Measurements from ENCODE around the gene PPM1N. TPM values are rescaled to one million over a fixed set of nuclear protein-coding genes. Genes with fewer than 3 reads are reported as not detected.

The PPM1N gene
- total RNA-seq, 2 experiments from 2014 or later: 1.4 to 1.9 TPM

- no peaks in the 10 kb centered on the region for H3K36me3 Mint-ChIP-seq
- no peak for DNase-seq
- H3K4me3 Mint-ChIP-seq: no peak overlapping the region
- H3K27me3 Mint-ChIP-seq: peaks cover 45% of the 10 kb centered on the region
- H3K4me1 Mint-ChIP-seq: peaks cover 18% of the 10 kb centered on the region
- H3K27ac Mint-ChIP-seq: no peak overlapping the region
- no peaks in the 10 kb centered on the region for H3K9me3 Mint-ChIP-seq
These were observed 3.9 kb upstream of the PPM1N start for GRCh38 chr19:45494261-45494916.

- no peak overlapping the region for H3K27ac Mint-ChIP-seq
- DNase-seq: no peak
- H3K36me3 Mint-ChIP-seq: no peaks in the 10 kb centered on the region
- peaks cover 22% of the 10 kb centered on the region for H3K4me1 Mint-ChIP-seq
- no peaks in the 10 kb centered on the region for H3K9me3 Mint-ChIP-seq
- H3K4me3 Mint-ChIP-seq: no peak overlapping the region
- peaks cover 45% of the 10 kb centered on the region for H3K27me3 Mint-ChIP-seq
These were observed 3.1 kb upstream of the PPM1N start for GRCh38 chr19:45495178-45495577.

DNA sequence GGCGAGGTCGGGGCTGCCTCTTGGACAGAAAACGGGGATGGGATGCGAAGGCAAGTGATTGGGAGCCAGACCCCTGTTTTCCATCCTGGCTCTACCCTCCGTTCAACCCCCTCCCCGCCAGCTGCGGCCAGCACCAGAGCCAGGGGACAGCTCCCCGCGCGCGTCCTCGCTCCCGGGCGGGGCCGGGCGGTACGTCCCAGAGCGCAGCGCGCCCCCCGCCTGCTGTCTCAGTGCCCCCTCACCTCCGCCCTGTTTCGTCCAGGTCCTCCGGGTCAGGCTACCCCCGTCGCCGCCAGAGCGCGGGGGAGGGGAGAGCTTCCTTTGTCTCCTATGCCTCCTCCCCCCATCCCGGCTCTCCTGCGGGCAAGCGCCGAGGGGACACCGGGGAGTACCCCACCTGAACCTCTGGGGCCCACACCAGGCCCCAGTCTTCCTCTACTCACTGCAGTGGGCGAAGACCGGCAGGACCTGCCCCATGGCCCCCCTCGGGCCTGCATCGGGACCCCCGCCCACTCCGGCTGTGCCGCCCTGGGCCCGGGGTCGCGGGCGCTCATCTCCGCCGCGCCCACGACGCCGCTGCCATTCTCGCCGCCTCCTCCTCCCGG is 1.8 kb upstream of the PPM1N start:
- no peaks in the 10 kb centered on the region for H3K9me3 Mint-ChIP-seq
- no peaks in the 10 kb centered on the region for H3K36me3 Mint-ChIP-seq
- peak overlapping the region; percentile 44 for H3K4me3 Mint-ChIP-seq
- no peak overlapping the region for H3K27ac Mint-ChIP-seq
- peak; percentile 61 for DNase-seq
- H3K27me3 Mint-ChIP-seq: peaks cover 45% of the 10 kb centered on the region
- peaks cover 22% of the 10 kb centered on the region for H3K4me1 Mint-ChIP-seq

DNA sequence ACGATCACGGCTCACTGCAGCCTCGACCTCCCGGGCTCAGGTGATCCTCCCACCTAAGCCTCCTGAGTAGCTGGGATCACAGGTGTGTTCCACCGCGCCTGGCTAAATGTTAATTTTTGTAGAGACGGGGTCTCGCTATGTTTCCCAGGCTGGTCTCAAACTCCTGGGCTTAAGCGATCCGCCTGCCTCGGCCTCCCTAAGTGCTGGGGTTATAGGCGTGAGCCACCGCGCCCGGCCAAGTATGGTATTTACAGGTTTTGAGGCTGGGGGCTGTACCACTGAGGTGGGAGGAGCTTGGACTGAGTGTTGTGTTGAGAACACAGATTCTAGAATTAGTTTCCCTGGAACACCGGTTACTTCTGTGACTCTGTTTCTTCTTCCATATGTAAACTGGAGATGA is 452 bp upstream of the PPM1N start:
- peaks cover 34% of the 10 kb centered on the region for H3K27me3 Mint-ChIP-seq
- H3K36me3 Mint-ChIP-seq: no peaks in the 10 kb centered on the region
- no peak overlapping the region for H3K27ac Mint-ChIP-seq
- DNase-seq: no peak
- H3K4me1 Mint-ChIP-seq: peaks cover 20% of the 10 kb centered on the region
- no peaks in the 10 kb centered on the region for H3K9me3 Mint-ChIP-seq
- H3K4me3 Mint-ChIP-seq: peak overlapping the region; percentile 57

DNA sequence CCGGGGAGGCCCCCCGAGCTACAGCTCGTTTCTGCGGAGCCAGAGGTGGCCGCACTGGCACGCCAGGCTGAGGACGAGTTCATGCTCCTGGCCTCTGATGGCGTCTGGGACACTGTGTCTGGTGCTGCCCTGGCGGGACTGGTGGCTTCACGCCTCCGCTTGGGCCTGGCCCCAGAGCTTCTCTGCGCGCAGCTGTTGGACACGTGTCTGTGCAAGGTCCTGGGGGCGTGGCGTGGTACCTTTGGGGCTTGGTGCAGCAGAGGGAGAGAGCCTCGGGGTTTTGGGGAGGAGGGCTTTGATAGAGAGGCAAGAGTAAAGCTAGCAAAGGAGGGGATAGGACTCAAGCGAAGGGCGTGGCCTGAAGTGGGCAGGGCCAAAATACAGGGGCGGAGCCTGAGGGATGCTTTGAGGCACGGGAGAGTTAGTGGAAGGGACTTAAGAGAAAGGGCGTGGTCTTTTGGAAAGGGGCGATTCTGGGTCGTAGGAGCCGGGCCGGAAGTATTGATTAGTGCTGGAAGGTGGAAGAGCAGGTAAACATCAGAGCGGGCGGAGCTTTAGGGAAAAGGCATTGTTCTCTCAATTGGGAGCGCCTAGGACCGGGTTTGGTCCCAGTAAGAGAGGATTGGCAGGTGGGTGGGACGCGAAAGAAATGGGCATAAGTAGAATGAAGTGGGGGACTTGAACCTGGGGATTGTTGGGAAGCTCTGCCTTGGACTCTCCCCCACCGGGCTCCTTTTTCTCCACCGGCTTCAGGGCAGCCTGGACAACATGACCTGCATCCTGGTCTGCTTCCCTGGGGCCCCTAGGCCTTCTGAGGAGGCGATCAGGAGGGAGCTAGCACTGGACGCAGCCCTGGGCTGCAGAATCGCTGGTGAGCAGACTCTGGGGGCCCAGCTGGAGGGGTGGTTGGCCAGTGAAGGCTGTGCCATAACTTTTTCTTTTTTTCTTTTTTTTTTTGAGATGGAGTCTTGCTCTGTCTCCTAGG is 1.2 kb downstream of the PPM1N start:
- Mint-ChIP-seq H3K4me3 (peak overlapping the region; percentile 32), H3K36me3 (no peaks in the 10 kb centered on the region), H3K27ac (no peak overlapping the region), H3K4me1 (peaks cover 17% of the 10 kb centered on the region), H3K27me3 (peaks cover 20% of the 10 kb centered on the region), H3K9me3 (no peaks in the 10 kb centered on the region)
- peak; percentile 71 for DNase-seq

GRCh38 chr19:45500918-45501729 is 2.9 kb downstream of the PPM1N start:
- peaks cover 27% of the 10 kb centered on the region for H3K4me1 Mint-ChIP-seq
- no peak overlapping the region for H3K27ac Mint-ChIP-seq
- no peaks in the 10 kb centered on the region for H3K36me3 Mint-ChIP-seq
- no peak for DNase-seq
- H3K27me3 Mint-ChIP-seq: peaks cover 10% of the 10 kb centered on the region
- no peak overlapping the region for H3K4me3 Mint-ChIP-seq
- H3K9me3 Mint-ChIP-seq: no peaks in the 10 kb centered on the region

DNA sequence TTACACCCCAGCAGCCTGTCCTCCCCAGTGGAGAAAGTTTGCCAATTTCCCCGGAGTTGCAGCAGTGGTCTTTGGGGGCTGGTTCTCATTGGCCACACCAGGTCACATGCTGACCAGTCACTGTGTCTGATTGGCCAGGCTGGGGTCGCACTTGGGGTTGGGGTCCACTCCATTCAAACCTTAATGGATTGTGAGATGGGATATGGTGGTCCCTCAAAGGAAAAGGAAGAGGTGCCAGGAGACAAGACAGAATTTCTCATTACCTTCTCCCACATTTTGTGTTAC is 3.4 kb downstream of the PPM1N start:
- Mint-ChIP-seq H3K9me3 (no peaks in the 10 kb centered on the region), H3K4me3 (no peak overlapping the region), H3K27me3 (peaks cover 9% of the 10 kb centered on the region), H3K4me1 (peaks cover 30% of the 10 kb centered on the region), H3K36me3 (no peaks in the 10 kb centered on the region), H3K27ac (no peak overlapping the region)
- no peak for DNase-seq

DNA sequence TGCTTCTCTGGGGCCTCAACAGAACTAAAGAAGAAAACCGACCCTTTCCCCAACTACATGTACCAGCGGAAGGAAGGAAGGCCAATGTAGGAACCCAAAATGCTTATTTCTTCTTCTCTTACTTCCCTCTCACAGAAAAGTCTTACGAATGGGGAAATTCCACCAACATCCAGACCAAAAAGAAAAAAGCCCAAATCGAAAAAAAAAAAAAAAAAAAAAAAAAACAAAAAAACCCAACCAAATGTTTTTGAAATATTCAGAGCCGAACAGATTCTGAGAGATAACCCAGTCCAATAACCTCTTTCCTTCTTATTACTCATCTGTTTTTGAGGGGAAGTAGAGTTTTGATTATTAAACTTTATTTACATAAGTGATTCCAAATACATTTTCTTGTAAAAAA is 3.9 kb downstream of the PPM1N start:
- peaks cover 7% of the 10 kb centered on the region for H3K27me3 Mint-ChIP-seq
- H3K4me1 Mint-ChIP-seq: peaks cover 28% of the 10 kb centered on the region
- no peak overlapping the region for H3K4me3 Mint-ChIP-seq
- H3K9me3 Mint-ChIP-seq: no peaks in the 10 kb centered on the region
- DNase-seq: no peak
- H3K36me3 Mint-ChIP-seq: no peaks in the 10 kb centered on the region
- no peak overlapping the region for H3K27ac Mint-ChIP-seq

DNA sequence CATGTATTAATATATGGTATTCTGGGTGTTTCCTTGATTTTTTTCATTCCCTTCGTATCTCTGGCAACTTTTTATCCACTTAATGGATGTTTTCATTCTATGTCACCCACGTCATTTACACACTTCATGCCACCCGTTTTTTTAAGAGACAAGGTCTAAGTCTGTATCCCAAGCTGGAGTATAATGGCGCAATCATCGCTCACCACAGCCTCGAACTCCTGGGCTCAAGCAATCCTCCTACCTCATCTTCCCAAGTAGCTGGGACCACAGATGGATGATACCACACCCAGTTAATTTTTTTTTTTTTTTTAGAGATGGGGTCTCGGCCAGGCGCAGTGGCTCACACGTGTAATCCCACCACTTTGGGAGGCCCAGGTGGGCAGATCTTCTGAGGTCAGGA is 5.7 kb downstream of the PPM1N start:
- no peak for DNase-seq
- H3K4me1 Mint-ChIP-seq: peaks cover 20% of the 10 kb centered on the region
- no peaks in the 10 kb centered on the region for H3K9me3 Mint-ChIP-seq
- H3K27me3 Mint-ChIP-seq: no peaks in the 10 kb centered on the region
- peak overlapping the region; percentile 18 for H3K27ac Mint-ChIP-seq
- H3K4me3 Mint-ChIP-seq: no peak overlapping the region
- peaks cover 1% of the 10 kb centered on the region for H3K36me3 Mint-ChIP-seq

- H3K27me3 Mint-ChIP-seq: no peaks in the 10 kb centered on the region
- no peaks in the 10 kb centered on the region for H3K9me3 Mint-ChIP-seq
- peak overlapping the region; percentile 82 for H3K27ac Mint-ChIP-seq
- peak overlapping the region; percentile 76 for H3K4me3 Mint-ChIP-seq
- no peak for DNase-seq
- H3K36me3 Mint-ChIP-seq: peaks cover 3% of the 10 kb centered on the region
- H3K4me1 Mint-ChIP-seq: peaks cover 25% of the 10 kb centered on the region
These were observed 7.1 kb downstream of the PPM1N start for GRCh38 chr19:45505151-45505995.

- DNase-seq: no peak
- Mint-ChIP-seq H3K4me1 (peaks cover 29% of the 10 kb centered on the region), H3K9me3 (no peaks in the 10 kb centered on the region), H3K27ac (peak overlapping the region; percentile 82), H3K36me3 (peaks cover 3% of the 10 kb centered on the region), H3K27me3 (no peaks in the 10 kb centered on the region), H3K4me3 (peak overlapping the region; percentile 76)
These were observed 7.7 kb downstream of the PPM1N start for GRCh38 chr19:45505996-45506245.

DNA sequence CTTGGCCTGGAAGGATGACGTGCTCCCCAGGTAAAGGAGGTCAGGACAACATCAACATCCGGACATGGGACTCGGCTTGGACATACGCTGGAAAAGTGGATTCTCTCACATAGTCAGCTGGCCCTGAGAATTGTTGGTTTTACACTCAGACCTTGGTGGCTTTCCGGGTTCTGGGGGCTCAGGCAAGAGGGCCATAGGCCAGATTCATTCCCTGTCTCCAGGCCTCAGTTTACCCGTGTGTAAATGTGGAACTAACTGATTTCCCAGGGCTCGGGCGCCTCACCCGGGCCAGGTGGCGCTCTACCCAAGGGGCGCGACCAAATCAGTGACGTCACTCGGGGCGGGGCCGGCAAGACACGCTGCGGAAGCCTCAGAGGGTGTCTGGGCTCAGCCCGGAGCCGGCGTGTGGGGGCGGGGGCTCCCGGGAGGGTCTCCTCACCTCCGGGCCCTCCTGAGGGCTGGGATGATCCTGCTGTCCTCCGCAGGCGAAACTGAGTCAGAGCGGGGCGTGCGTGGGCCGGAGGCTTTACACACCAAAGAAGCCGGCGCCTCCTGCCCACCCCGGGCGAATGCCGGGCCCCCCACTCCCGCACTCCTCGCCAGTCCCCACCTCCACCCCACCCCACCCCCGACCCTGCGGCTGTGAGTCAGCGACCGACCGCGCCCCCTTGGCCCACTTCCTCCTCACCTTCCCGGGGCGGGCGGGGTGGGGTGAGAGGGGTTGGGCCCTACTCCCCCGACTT is 8.2 kb downstream of the PPM1N start:
- peak overlapping the region; percentile 82 for H3K4me3 Mint-ChIP-seq
- H3K9me3 Mint-ChIP-seq: no peaks in the 10 kb centered on the region
- peaks cover 3% of the 10 kb centered on the region for H3K36me3 Mint-ChIP-seq
- peaks cover 34% of the 10 kb centered on the region for H3K4me1 Mint-ChIP-seq
- peak overlapping the region; percentile 91 for H3K27ac Mint-ChIP-seq
- DNase-seq: peak; percentile 99
- H3K27me3 Mint-ChIP-seq: no peaks in the 10 kb centered on the region

DNA sequence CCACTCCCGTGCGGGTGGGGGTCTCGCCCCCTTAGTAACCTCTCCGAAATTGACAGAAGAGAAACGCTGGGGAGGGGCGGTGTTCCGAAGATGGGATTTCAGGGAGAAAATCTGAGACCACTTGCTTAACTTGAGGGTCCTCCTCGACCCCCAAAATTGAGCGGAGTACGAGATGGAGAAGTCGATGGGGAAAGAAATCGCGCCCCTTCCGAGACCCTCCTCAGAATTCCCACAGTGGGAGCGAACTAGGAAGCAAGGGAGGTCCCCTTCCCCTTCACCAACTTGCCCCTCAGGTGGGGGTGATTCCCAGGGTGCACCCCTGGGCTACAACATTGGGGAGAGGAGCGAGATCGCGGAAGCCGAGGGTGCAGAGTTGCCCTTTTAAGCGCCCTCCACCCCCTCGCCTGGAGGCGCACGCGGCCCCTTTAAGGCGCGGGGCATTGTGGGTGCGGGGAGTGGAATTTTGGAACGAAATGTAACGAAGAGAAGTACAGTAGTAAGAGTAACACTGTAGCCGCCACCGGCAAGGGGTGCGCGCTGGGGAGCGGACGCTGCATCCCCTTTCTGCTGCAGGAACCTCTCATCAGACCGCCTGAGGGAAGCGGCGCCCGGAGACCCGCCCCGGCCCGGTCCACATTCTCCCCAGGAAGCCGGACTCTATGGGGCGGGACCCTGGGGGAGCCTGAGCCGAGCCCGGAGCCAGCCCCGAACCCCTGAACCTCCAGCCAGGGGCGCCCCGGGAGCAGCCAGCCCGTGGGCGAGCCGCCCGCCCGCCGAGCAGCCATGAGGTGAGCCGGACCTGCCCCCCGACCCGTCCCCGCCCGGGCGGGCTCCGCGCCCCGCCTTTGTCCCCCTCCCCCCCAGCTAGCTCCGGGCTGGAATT is 9.0 kb downstream of the PPM1N start, which contains the start of gene VASP:
VASP (plus strand) TSS at position 491 of the 883 bp plus-strand sequence; CDS start at position 784, 293 bp downstream.
- Mint-ChIP-seq H3K4me1 (peaks cover 39% of the 10 kb centered on the region), H3K4me3 (peak within 1 kb of the TSS; percentile 89), H3K27ac (peak within 1 kb of the TSS; percentile 91), H3K27me3 (no peaks in the 10 kb centered on the region), H3K36me3 (peaks cover 3% of the 10 kb centered on the region), H3K9me3 (no peaks in the 10 kb centered on the region)
- DNase-seq: peak; percentile 93

Measured in activated naive CD8-positive, alpha-beta T cell treated with anti-CD3 and anti-CD28 coated beads for 36 hours (primary cell).